Activated naive CD8-positive, alpha-beta T cell (primary cell): ENCODE measurements around the gene PTPN5.
"Not testable (repeated sequence)": the region's sequence is repeated elsewhere in the genome, so short reads cannot be mapped to it uniquely, and the experiment has no call there.

Source experiments
- H3K27ac Mint-ChIP-seq: one replicate; pipeline ENCODE4 v1.8.0; 2021; ENCODE audit warnings: mixed read lengths
- H3K27me3 Mint-ChIP-seq: one replicate; pipeline ENCODE4 v1.8.0; 2021; ENCODE audit warnings: mixed read lengths
- H3K36me3 Mint-ChIP-seq: one replicate; pipeline ENCODE4 v1.8.0; 2021; ENCODE audit warnings: mixed read lengths
- H3K4me1 Mint-ChIP-seq: one replicate; pipeline ENCODE4 v1.8.0; 2021; ENCODE audit warnings: low read depth, mixed read lengths
- H3K4me3 Mint-ChIP-seq: one replicate; pipeline ENCODE4 v1.8.0; 2021; ENCODE audit warnings: mild to moderate bottlenecking, mixed read lengths
- H3K9me3 Mint-ChIP-seq: one replicate; pipeline ENCODE4 v1.8.0; 2021; ENCODE audit warnings: low read depth, mixed read lengths

PTPN5 gene

GRCh38 chr11:18791207-18791968 is at the start of gene PTPN5:
PTPN5 (minus strand) TSS chr11:18791798; CDS start chr11:18771958, 19,840 bp downstream.
- Mint-ChIP-seq H3K4me3 (peak within 1 kb of the TSS; percentile 56), H3K9me3 (no peaks in the 10 kb centered on the region), H3K27ac (no peak within 1 kb of the TSS), H3K27me3 (peaks cover 37% of the 10 kb centered on the region), H3K4me1 (peaks cover 4% of the 10 kb centered on the region), H3K36me3 (no peaks in the 10 kb centered on the region)

DNA sequence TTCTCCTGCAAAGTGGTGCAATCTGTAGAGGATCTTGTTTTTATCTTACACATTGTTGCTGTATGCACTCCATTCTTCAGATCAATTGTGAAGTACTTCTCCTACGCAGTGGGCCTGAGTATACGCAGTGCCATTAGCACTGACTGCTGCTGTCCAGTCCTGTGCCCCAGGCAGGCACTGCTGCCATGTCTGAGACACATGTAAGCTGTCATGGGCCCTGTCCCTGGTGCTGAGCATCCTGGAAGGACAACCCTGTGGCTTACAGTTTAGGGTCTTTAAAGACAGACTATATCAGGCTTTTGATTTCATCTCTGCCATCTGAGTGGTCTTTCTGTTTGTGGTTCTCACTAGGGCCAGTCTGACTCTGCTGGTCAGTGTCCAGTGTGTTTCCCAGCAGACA is 44.8 kb upstream of the PTPN5 start:
- Mint-ChIP-seq H3K27me3 (peaks cover 37% of the 10 kb centered on the region), H3K9me3 (peaks cover 17% of the 10 kb centered on the region), H3K36me3 (peaks cover 9% of the 10 kb centered on the region), H3K27ac (no peak overlapping the region), H3K4me1 (no peaks in the 10 kb centered on the region), H3K4me3 (no peak overlapping the region)

GRCh38 chr11:18834754-18835466 is 43.3 kb upstream of the PTPN5 start:
- H3K4me1 Mint-ChIP-seq = no peaks in the 10 kb centered on the region

DNA sequence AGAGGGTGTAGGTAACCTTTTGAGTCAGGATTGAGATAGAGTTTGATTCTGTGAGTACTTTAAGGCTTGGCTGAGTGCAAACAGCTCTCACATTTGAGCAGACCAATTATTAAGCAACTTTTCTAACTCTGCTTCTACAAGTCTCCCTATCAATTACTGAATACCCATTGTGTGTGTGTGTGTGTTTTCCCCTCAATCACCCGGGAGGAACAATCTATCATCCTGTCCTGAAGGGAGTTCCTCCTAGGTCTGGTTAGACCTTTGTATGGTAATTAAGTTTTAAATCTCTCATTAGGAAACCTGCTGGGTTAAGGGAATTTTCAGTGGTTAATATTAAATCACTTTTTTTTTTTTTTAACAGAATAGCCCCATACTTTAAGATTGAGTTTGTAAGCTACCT is 28.6 kb upstream of the PTPN5 start:
- not testable (repeated sequence) for H3K9me3 Mint-ChIP-seq, H3K4me3 Mint-ChIP-seq, H3K27ac Mint-ChIP-seq, H3K4me1 Mint-ChIP-seq, H3K27me3 Mint-ChIP-seq, H3K36me3 Mint-ChIP-seq

More at GRCh38 chr11:18834754-18835466, 43.3 kb upstream of the PTPN5 start:
- H3K27me3 Mint-ChIP-seq = peaks cover 39% of the 10 kb centered on the region
- H3K27ac Mint-ChIP-seq = no peak overlapping the region
- H3K4me3 Mint-ChIP-seq = no peak overlapping the region
- H3K9me3 Mint-ChIP-seq = peaks cover 8% of the 10 kb centered on the region
- H3K36me3 Mint-ChIP-seq = peaks cover 9% of the 10 kb centered on the region

DNA sequence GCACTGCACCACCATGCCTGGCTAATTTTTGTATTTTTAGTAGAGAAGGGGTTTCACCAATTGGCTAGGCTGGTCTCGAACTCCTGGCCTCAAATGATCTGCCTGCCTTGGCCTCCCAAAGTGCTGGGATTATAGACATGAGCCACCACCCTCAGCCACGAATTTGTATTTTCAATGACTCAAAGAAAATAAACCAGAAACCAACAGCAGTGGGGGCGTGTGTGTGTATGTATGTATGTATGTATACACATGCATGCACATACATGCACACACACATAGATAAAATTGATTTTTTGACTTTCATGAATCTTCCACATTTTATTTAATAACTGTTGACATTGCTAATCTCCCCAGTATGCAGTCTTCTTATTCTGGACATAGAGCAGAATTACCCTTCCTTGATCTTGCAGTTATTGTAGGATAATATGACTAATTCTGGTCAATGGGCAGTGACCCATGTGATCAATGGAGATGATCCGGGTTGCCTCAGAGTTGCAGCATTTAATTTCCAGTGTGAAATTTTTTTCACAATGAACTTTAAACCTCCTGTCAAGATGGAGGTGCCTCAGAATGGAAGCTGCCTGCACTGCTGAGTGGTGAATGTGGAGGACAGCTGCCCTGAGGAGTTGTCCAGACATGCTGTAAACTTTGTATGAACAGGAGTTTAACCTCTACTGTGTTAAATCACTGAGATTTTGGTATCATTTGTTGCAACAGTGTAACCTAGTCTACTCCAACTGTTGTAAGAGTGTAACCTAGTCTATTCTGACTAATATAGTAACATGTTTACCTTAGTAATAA is 12.8 kb upstream of the PTPN5 start:
- Mint-ChIP-seq H3K36me3 (no peaks in the 10 kb centered on the region), H3K4me1 (peaks cover 2% of the 10 kb centered on the region), H3K27ac (no peak overlapping the region), H3K27me3 (peaks cover 8% of the 10 kb centered on the region), H3K4me3 (no peak overlapping the region), H3K9me3 (no peaks in the 10 kb centered on the region)

GRCh38 chr11:18802381-18803257 is 11.0 kb upstream of the PTPN5 start:
- Mint-ChIP-seq H3K4me1 (peaks cover 2% of the 10 kb centered on the region), H3K27me3 (peaks cover 5% of the 10 kb centered on the region), H3K36me3 (no peaks in the 10 kb centered on the region), H3K9me3 (no peaks in the 10 kb centered on the region), H3K27ac (no peak overlapping the region), H3K4me3 (no peak overlapping the region)

GRCh38 chr11:18798799-18799469 is 7.3 kb upstream of the PTPN5 start:
- Mint-ChIP-seq H3K36me3 (no peaks in the 10 kb centered on the region), H3K4me1 (peaks cover 2% of the 10 kb centered on the region), H3K4me3 (no peak overlapping the region), H3K9me3 (no peaks in the 10 kb centered on the region), H3K27ac (no peak overlapping the region), H3K27me3 (peaks cover 9% of the 10 kb centered on the region)

- H3K27ac Mint-ChIP-seq = no peak overlapping the region
- no peaks in the 10 kb centered on the region for H3K9me3 Mint-ChIP-seq
- peaks cover 4% of the 10 kb centered on the region for H3K4me1 Mint-ChIP-seq
- no peak overlapping the region for H3K4me3 Mint-ChIP-seq
- peaks cover 26% of the 10 kb centered on the region for H3K27me3 Mint-ChIP-seq
- no peaks in the 10 kb centered on the region for H3K36me3 Mint-ChIP-seq
Measured at GRCh38 chr11:18794956-18795355, 3.4 kb upstream of the PTPN5 start.

- Mint-ChIP-seq H3K4me1 (peaks cover 4% of the 10 kb centered on the region), H3K27ac (no peak overlapping the region), H3K4me3 (peak overlapping the region; percentile 46), H3K9me3 (no peaks in the 10 kb centered on the region), H3K27me3 (peaks cover 34% of the 10 kb centered on the region), H3K36me3 (no peaks in the 10 kb centered on the region)
Measured at GRCh38 chr11:18792827-18793226, 1.2 kb upstream of the PTPN5 start.

GRCh38 chr11:18791969-18792628 is 501 bp upstream of the PTPN5 start:
- Mint-ChIP-seq H3K27me3 (peaks cover 35% of the 10 kb centered on the region), H3K9me3 (no peaks in the 10 kb centered on the region), H3K27ac (no peak overlapping the region), H3K4me3 (peak overlapping the region; percentile 56), H3K4me1 (peaks cover 4% of the 10 kb centered on the region), H3K36me3 (no peaks in the 10 kb centered on the region)

DNA sequence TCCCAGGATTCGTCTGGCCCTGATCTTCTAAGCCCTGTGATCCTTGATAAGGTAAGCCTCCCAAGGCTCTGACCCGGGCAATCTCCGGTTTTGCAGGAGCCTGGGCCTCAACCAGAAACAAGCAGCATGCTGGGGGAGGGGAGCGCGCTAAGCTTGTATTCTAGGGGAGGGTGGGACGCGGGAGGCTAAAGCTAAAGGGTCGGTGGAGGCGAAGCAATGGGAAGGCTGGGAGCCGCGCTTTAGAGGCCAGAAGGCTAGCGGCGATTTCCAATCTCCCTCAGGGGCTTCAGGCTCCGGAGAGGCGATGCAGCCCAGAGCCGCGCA is 753 bp downstream of the PTPN5 start:
- Mint-ChIP-seq H3K36me3 (no peaks in the 10 kb centered on the region), H3K4me3 (no peak overlapping the region), H3K9me3 (no peaks in the 10 kb centered on the region), H3K27me3 (peaks cover 37% of the 10 kb centered on the region), H3K27ac (no peak overlapping the region), H3K4me1 (peaks cover 4% of the 10 kb centered on the region)

DNA sequence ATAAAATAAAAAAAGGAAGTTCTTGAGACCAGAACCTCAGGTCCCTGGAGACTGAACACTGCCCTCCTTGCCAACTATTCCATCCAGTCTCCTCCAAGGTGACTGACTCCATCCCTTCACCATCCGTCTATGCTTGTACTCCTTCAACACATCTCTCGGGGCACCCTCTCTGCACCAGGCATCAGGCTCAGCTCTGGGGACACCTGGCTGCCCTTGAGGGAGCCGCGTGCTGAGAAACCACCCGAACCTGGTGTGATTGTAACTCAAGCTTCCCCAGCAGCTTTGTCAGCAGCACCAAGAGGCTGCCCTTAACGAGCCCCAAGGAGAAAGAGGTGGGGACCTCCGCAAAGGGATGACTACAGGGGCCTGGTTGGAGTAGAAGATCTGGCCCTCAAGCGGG is 1.7 kb downstream of the PTPN5 start:
- no peak overlapping the region for H3K4me3 Mint-ChIP-seq
- H3K9me3 Mint-ChIP-seq = no peaks in the 10 kb centered on the region
- H3K4me1 Mint-ChIP-seq = peaks cover 4% of the 10 kb centered on the region
- peaks cover 37% of the 10 kb centered on the region for H3K27me3 Mint-ChIP-seq
- no peaks in the 10 kb centered on the region for H3K36me3 Mint-ChIP-seq
- H3K27ac Mint-ChIP-seq = no peak overlapping the region

GRCh38 chr11:18785411-18785810 is 6.2 kb downstream of the PTPN5 start:
- H3K27ac Mint-ChIP-seq = no peak overlapping the region
- no peaks in the 10 kb centered on the region for H3K9me3 Mint-ChIP-seq
- no peak overlapping the region for H3K4me3 Mint-ChIP-seq
- peaks cover 25% of the 10 kb centered on the region for H3K27me3 Mint-ChIP-seq
- no peaks in the 10 kb centered on the region for H3K36me3 Mint-ChIP-seq
- no peaks in the 10 kb centered on the region for H3K4me1 Mint-ChIP-seq
